GM12865 (cell line): ENCODE results near the gene LAMA2.

Source experiments
- DNase-seq: peaks from one replicate; pipeline ENCODE4 v3.0.0; 2010; ENCODE audit warnings: low read depth
- H3K4me3 ChIP-seq: 2 replicates; pipeline ENCODE4 v1.5.1; 2011; ENCODE audit warnings: mild to moderate bottlenecking, low read depth, low read length, control low read depth
- TF ChIP-seq, protein P1 (sequence below): IDR thresholded peaks from 2 replicates; pipeline ENCODE4 v1.5.1; 2011; ENCODE audit warnings: low read length, control low read depth, low read depth, inconsistent platforms; ENCODE audit not compliant: insufficient read depth; ENCODE audit errors: missing control alignments

Gene LAMA2

GRCh38 chr6:129217701-129218100 is 334.8 kb downstream of the LAMA2 start:
- TF ChIP-seq, protein P1, sequence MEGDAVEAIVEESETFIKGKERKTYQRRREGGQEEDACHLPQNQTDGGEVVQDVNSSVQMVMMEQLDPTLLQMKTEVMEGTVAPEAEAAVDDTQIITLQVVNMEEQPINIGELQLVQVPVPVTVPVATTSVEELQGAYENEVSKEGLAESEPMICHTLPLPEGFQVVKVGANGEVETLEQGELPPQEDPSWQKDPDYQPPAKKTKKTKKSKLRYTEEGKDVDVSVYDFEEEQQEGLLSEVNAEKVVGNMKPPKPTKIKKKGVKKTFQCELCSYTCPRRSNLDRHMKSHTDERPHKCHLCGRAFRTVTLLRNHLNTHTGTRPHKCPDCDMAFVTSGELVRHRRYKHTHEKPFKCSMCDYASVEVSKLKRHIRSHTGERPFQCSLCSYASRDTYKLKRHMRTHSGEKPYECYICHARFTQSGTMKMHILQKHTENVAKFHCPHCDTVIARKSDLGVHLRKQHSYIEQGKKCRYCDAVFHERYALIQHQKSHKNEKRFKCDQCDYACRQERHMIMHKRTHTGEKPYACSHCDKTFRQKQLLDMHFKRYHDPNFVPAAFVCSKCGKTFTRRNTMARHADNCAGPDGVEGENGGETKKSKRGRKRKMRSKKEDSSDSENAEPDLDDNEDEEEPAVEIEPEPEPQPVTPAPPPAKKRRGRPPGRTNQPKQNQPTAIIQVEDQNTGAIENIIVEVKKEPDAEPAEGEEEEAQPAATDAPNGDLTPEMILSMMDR = no peak
- no peak overlapping the region for H3K4me3 ChIP-seq
- no peak for DNase-seq

DNA sequence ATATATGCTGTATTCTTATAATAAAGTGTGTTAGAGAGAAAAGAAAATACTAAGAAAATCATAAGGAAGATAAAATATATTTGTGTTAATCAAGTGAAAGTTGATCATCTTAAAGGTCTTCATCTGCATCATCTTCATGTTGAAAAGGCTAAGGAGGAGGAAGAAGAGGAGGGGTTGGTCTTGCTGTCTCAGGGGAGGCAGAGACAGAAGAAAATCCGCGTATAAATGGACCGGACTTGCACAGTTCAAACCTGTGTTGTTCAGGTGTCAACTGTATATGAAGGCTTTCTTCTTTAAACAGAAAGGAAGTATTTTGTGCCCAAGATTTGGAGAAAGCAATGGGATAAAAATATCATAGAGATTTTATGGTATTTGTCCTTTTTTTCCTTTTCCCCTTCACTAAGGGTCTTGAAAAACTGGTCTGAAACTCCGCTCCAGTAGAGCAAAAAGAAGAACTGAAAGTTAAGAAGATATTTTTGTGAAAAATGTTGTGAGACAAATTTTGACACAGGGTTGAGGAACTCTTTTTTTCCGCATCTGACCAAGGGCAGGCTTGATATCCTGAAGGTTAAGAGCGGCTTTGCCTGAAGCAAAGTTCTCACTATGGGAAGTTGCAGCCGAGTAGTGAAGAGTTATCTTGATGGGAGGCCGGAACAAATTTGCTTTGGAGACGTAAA is 350.7 kb downstream of the LAMA2 start:
- DNase-seq = peak; percentile 12
- H3K4me3 ChIP-seq = no peak overlapping the region
- TF ChIP-seq, protein P1 = no peak

DNA sequence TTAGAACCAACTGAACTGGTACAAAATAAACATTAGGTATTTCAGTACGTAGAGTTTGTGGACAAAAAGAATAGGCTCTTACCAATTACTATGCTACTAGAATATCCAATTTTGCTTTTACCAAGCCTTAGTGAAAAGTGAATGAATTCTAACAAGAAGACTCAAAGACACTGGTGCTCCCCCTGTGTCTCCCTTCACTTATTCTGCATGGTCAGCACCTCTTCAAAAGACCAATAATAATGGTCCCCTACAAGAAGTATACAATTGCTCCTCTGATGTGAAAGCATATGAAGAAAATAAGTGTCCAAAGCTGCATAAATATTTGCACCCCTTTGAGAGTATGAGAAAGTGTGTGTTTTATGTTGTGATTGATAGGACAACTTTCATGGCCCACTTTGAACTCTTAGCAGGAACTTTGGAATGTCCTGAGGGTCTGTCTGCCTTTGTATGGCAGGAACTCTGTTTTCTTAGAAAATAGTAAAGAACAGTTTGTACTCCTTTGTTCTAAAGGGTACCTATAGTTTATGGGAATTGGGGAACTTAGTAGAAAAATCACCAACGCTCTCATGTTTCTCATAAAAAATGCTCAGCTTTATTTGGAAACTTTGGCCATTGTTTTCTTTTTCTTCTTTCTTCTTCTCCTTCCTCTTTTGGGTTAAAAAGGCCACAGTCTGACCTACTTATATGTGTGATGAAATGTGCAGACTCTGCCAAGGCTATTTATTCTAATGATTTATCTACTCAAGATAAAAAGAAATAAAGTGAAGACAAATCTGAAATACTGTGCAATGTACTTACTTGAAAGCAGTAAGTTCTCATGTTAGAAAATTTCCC is 352.4 kb downstream of the LAMA2 start:
- no peak overlapping the region for H3K4me3 ChIP-seq
- TF ChIP-seq, protein P1 = no peak
- DNase-seq = no peak

GRCh38 chr6:129236001-129236517 is 353.1 kb downstream of the LAMA2 start:
- DNase-seq = peak; percentile 11
- H3K4me3 ChIP-seq = no peak overlapping the region
- TF ChIP-seq, protein P1 = no peak

GRCh38 chr6:129238991-129239390 is 356.1 kb downstream of the LAMA2 start:
- no peak for DNase-seq

DNA sequence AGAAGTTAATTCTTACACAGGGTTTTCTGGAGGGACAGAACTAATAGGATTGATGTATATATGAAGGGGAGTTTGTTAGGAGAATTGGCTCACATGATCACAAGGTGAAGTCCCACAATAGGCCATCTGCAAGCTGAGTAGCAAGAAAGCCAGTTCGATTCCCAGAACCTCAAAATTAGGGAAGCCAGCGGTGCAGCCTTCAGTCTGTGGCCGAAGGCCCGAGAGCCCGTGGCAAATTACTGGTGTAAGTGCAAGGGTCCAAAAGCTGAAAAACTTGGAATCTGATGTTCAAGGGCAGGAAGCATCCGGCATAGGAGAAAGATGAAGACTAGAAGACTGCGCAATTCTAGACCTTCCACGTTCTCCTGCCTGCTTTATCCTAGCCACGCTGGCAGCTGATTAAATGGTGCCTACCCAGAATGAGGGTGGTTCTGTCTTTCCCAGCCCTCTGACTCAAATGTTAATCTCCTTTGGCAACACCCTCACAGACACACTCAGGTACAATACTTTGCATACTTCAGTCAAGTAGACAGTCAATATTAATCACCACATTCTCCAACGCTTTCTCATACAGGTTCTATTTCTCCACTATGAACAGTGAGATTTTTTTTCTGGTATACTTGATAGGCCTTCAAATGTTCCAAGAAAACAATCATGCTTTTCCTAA is 357.0 kb downstream of the LAMA2 start:
- DNase-seq = no peak
- no peak overlapping the region for H3K4me3 ChIP-seq
- TF ChIP-seq, protein P1 = no peak

More at GRCh38 chr6:129238991-129239390, 356.1 kb downstream of the LAMA2 start:
- TF ChIP-seq, protein P1 = no peak
- H3K4me3 ChIP-seq = no peak overlapping the region
